Neural cell (in vitro differentiated cells): ENCODE measurements around the gene SDF2.

Experiments
- CTCF ChIP-seq: fragments of 450-650 bp; IDR thresholded peaks from 2 replicates; pipeline ENCODE4 v1.5.1; 2014; ENCODE audit warnings: antibody characterized with exemption, mild to moderate bottlenecking, moderate library complexity; ENCODE audit not compliant: poor library complexity, severe bottlenecking
- EZH2 ChIP-seq: fragments of 200-600, 300-800 bp; shearing (Covaris generic), sonication (generic); IDR thresholded peaks from 2 replicates; pipeline ENCODE4 v1.6.1; 2014; ENCODE audit warnings: antibody characterized with exemption, low read length, borderline replicate concordance, mild to moderate bottlenecking; ENCODE audit not compliant: insufficient read depth, poor library complexity, severe bottlenecking

- no peak for TF ChIP-seq CTCF
- no peak for TF ChIP-seq EZH2
Observed at GRCh38 chr17:28641579-28641978, 20.1 kb downstream of the SDF2 start.
